GM12801 (cell line): ENCODE results near the gene TRIM10.

ENCODE experiments used
- CTCF ChIP-seq: IDR thresholded peaks from one replicate; pipeline ENCODE4 v1.5.1; 2011; ENCODE audit warnings: control low read depth; ENCODE audit not compliant: insufficient read length; ENCODE audit errors: extremely low read depth

The TRIM10 gene

GRCh38 chr6:30102414-30102969, 58.5 kb downstream of the TRIM10 start:
- no peak for TF ChIP-seq CTCF
